IMR-90 (cell line): ENCODE results near the gene HIKESHI. TPM values are rescaled to one million over a fixed set of nuclear protein-coding genes. Genes with fewer than 3 reads are reported as not detected.

Experiments
- ATAC-seq: fragments of 200-7000 bp; cut with Tn5 transposase; 2 replicates; pipeline ENCODE4 v1.9.1; 2020; ENCODE audit warnings: low read depth, mild to moderate bottlenecking, moderate library complexity
- BruUV-seq: library from RNA; stranded (reverse); fragments of 400-500 nt; replicated peaks from 2 replicates; lab custom pipeline; 2021; lab: Mats Ljungman, UMichigan
- CTCF ChIA-PET: fragments of 300-600 bp; formaldehyde crosslinking; extraction: SDS; loops from one replicate; lab custom pipeline; 2021; ENCODE audit warnings: antibody characterized with exemption; lab: Yijun Ruan, JAX
- POLR2A ChIA-PET: fragments of 300-600 bp; sonication (Branson Sonifier 250); formaldehyde crosslinking; loops from one replicate; lab custom pipeline; 2022; ENCODE audit warnings: antibody characterized with exemption; ENCODE audit not compliant: unreplicated experiment; lab: Charles Lee
- DNase-seq: peaks from one replicate; pipeline ENCODE4 v3.0.0; 2013
- H2AFZ ChIP-seq: replicated peaks from 2 replicates; pipeline ENCODE3; 2013; ENCODE audit warnings: low read length, mild to moderate bottlenecking; ENCODE audit not compliant: poor library complexity
- H2AK5ac ChIP-seq: 2 replicates; pipeline ENCODE4 v1.6.1; 2013; ENCODE audit warnings: low read depth, low read length, inconsistent platforms
- H2AK9ac ChIP-seq: replicated peaks from 2 replicates; pipeline ENCODE3; 2013; ENCODE audit warnings: mild to moderate bottlenecking, low read depth, low read length, moderate library complexity; ENCODE audit not compliant: poor library complexity
- H2BK120ac ChIP-seq: 2 replicates; pipeline ENCODE4 v1.6.1; 2013; ENCODE audit warnings: low read depth, low read length, inconsistent platforms
- H2BK15ac ChIP-seq: 3 replicates; pipeline ENCODE4 v1.6.1; 2013; ENCODE audit warnings: low read depth, low read length, inconsistent platforms
- H2BK20ac ChIP-seq: 2 replicates; pipeline ENCODE4 v1.6.1; 2013; ENCODE audit warnings: low read depth, mild to moderate bottlenecking, inconsistent platforms, low read length, moderate library complexity
- H2BK5ac ChIP-seq: 2 replicates; pipeline ENCODE4 v1.6.1; 2013; ENCODE audit warnings: mild to moderate bottlenecking, low read depth, low read length, inconsistent platforms; ENCODE audit not compliant: poor library complexity, severe bottlenecking
- H3K14ac ChIP-seq: replicated peaks from 2 replicates; pipeline ENCODE4 v1.6.1; 2013; ENCODE audit warnings: low read depth, low read length, inconsistent platforms
- H3K18ac ChIP-seq: 2 replicates; pipeline ENCODE4 v1.6.1; 2013; ENCODE audit warnings: low read depth, low read length, control low read depth
- H3K23ac ChIP-seq: 2 replicates; pipeline ENCODE4 v1.6.1; 2013; ENCODE audit warnings: low read depth, low read length, inconsistent platforms
- H3K27ac ChIP-seq: 2 replicates; pipeline ENCODE4 v1.5.1; 2013; ENCODE audit warnings: mild to moderate bottlenecking, control low read depth, low read length; ENCODE audit not compliant: insufficient read depth
- H3K27me3 ChIP-seq: 2 replicates; pipeline ENCODE4 v1.6.1; 2013; ENCODE audit warnings: low read length; ENCODE audit not compliant: control insufficient read depth, insufficient read depth
- H3K36me3 ChIP-seq: 2 replicates; pipeline ENCODE4 v1.6.1; 2013; ENCODE audit warnings: low read length, mixed read lengths; ENCODE audit not compliant: control insufficient read depth, insufficient read depth
- H3K4ac ChIP-seq: 2 replicates; pipeline ENCODE4 v1.6.1; 2013; ENCODE audit warnings: low read depth, low read length, inconsistent platforms
- H3K4me1 ChIP-seq: 2 replicates; pipeline ENCODE4 v1.6.1; 2013; ENCODE audit warnings: low read length, mixed read lengths; ENCODE audit not compliant: control insufficient read depth, insufficient read depth
- H3K4me2 ChIP-seq: 2 replicates; pipeline ENCODE4 v1.6.1; 2013; ENCODE audit warnings: low read depth, mild to moderate bottlenecking, control low read depth, low read length, moderate library complexity
- H3K4me3 ChIP-seq: 2 replicates; pipeline ENCODE4 v1.5.1; 2013; ENCODE audit warnings: low read depth, mild to moderate bottlenecking, control low read depth, low read length, moderate library complexity; ENCODE audit not compliant: insufficient read depth
- H3K56ac ChIP-seq: 2 replicates; pipeline ENCODE4 v1.6.1; 2013; ENCODE audit warnings: low read length, inconsistent platforms; ENCODE audit not compliant: insufficient read depth; ENCODE audit errors: extremely low read depth
- H3K79me1 ChIP-seq, 2 experiments: 2 replicates each; pipeline ENCODE4 v1.6.1; 2013; ENCODE audit warnings: low read length in 2 of 2, inconsistent platforms in 1 of 2, low read depth in 1 of 2
- H3K9ac ChIP-seq: 2 replicates; pipeline ENCODE4 v1.6.1; 2013; ENCODE audit warnings: low read depth, low read length, control low read depth
- H3K9me1 ChIP-seq: 2 replicates; pipeline ENCODE4 v1.6.1; 2013; ENCODE audit warnings: low read length, inconsistent platforms; ENCODE audit not compliant: insufficient read depth
- H3K9me3 ChIP-seq: 2 replicates; pipeline ENCODE4 v1.6.1; 2013; ENCODE audit warnings: low read length; ENCODE audit not compliant: control insufficient read depth, insufficient read depth
- H4K20me1 ChIP-seq: 2 replicates; pipeline ENCODE4 v1.6.1; 2013; ENCODE audit warnings: low read length, inconsistent platforms; ENCODE audit not compliant: insufficient read depth
- H4K5ac ChIP-seq: 2 replicates; pipeline ENCODE4 v1.6.1; 2013; ENCODE audit warnings: mild to moderate bottlenecking, low read depth, low read length, control low read depth
- H4K8ac ChIP-seq, 2 experiments: 2 replicates each; pipeline ENCODE4 v1.6.1; 2013; ENCODE audit warnings: low read depth in 2 of 2, low read length in 2 of 2, control low read depth in 1 of 2, inconsistent platforms in 1 of 2
- H4K91ac ChIP-seq: 2 replicates; pipeline ENCODE4 v1.6.1; 2013; ENCODE audit warnings: low read depth, low read length, inconsistent platforms; ENCODE audit not compliant: insufficient read depth
- CEBPB ChIP-seq: IDR thresholded peaks from 2 replicates; pipeline ENCODE4 v1.6.1; 2012; ENCODE audit warnings: low read depth, low read length, improper control_type of control experiment
- WGBS, 2 experiments: methylation state at CpG; one replicate each; pipeline versions ENCODE4 v1.1.5 to v1.1.7; 2013; ENCODE audit warnings: missing lambda C conversion rate in 2 of 2; ENCODE audit not compliant: insufficient read length in 1 of 2; ENCODE audit errors: extremely low coverage in 2 of 2; 5-methylcytosine and 5-hydroxymethylcytosine counted together
- dilution Hi-C: fragments of 300-500 bp; cut with HindIII; formaldehyde crosslinking; loops from one replicate; pipeline ENCODE4 v1.14.3; 2018; ENCODE audit warnings: low sequenced_read_pairs; ENCODE audit not compliant: unreplicated experiment
- in situ Hi-C: fragments of 300-500 bp; cut with MboI; formaldehyde crosslinking; loops from 3 replicates; pipeline ENCODE4 v1.14.3; 2019; ENCODE audit warnings: low sequenced_read_pairs, inconsistent platforms, mixed read lengths
- intact Hi-C: fragments of 100-400 bp; cut with micrococcal nuclease; formaldehyde crosslinking; loops from 2 replicates; pipeline ENCODE4 v1.10.0; 2022
- polyA plus RNA-seq, 3 experiments: library from polyadenylated mRNA; depleted of rRNA; stranded (reverse); fragments of >200 nt; gene quantifications; 2 replicates each; pipeline ENCODE4 v1.2.3, GENCODE V29; 2012; ENCODE audit warnings: low replicate concordance in 1 of 3
- total RNA-seq: library from RNA; depleted of rRNA; stranded (reverse); fragments of >200 nt; gene quantifications from 2 replicates; pipeline ENCODE4 v1.2.3, GENCODE V29; 2012
- TF ChIP-seq, protein P1 (sequence below): conservative IDR thresholded peaks from 2 replicates; pipeline ENCODE4 v1.5.1; 2012; ENCODE audit warnings: mild to moderate bottlenecking, low read depth, low read length, improper control_type of control experiment

The HIKESHI gene
- total and polyA plus RNA-seq, 2 of the 4 experiments (the other 2 are of a cell fraction): 49.4 to 73.5 TPM

DNA sequence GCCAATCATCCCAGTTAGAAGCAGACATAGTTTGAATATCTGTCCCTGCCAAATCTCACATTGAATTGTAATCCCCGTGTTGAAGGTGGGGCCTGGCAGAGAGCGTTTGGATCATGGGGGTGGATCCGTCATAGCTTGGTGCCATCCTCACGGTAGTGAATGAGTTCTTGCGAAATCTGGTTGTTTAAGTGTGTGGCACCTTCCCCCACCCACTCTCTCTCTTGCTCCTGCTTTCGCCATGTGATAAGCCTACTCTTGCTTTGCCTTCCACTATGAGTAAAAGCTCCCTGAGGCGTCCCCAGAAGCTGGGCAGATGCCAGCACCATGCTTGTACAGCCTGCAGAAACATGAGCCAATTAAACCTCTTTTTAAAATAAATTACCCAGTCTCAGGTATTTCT, 67.6 kb downstream of the HIKESHI start:
- H2BK15ac ChIP-seq: no peak overlapping the region
- H3K4ac ChIP-seq: no peak overlapping the region
- no peak overlapping the region for H2BK20ac ChIP-seq
- H4K5ac ChIP-seq: no peak overlapping the region
- TF ChIP-seq, protein P1, sequence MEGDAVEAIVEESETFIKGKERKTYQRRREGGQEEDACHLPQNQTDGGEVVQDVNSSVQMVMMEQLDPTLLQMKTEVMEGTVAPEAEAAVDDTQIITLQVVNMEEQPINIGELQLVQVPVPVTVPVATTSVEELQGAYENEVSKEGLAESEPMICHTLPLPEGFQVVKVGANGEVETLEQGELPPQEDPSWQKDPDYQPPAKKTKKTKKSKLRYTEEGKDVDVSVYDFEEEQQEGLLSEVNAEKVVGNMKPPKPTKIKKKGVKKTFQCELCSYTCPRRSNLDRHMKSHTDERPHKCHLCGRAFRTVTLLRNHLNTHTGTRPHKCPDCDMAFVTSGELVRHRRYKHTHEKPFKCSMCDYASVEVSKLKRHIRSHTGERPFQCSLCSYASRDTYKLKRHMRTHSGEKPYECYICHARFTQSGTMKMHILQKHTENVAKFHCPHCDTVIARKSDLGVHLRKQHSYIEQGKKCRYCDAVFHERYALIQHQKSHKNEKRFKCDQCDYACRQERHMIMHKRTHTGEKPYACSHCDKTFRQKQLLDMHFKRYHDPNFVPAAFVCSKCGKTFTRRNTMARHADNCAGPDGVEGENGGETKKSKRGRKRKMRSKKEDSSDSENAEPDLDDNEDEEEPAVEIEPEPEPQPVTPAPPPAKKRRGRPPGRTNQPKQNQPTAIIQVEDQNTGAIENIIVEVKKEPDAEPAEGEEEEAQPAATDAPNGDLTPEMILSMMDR: no peak
- peak; percentile 67 for TF ChIP-seq CEBPB
- in situ Hi-C loops: loop anchor here (10.0 kb wide), 1 partner anchor 445 kb away; no protein-coding TSS in a partner anchor
- no peaks in the 10 kb centered on the region for H3K27me3 ChIP-seq
- H3K4me1 ChIP-seq: peaks cover 2% of the 10 kb centered on the region; the same call in 1 of the 2 replicates
- H3K4me3 ChIP-seq: no peak overlapping the region
- H2AK5ac ChIP-seq: no peak overlapping the region
- WGBS, 2 experiments: 90% methylated on average over 2 of the region's 7 CpGs; no CpG with 5 or more reads in 1 of the 2 experiments
- no peak overlapping the region for H3K4me2 ChIP-seq
- H4K20me1 ChIP-seq: no peaks in the 10 kb centered on the region
- dilution Hi-C loops: no loop called here
- ChIA-PET POLR2A (no interaction called here), CTCF (interaction anchor here (1.0 kb wide), 1 partner anchor 9 kb away, joined by 3 read pairs; no protein-coding TSS in a partner anchor)
- H3K9me3 ChIP-seq: no peaks in the 10 kb centered on the region
- ATAC-seq (no peak), DNase-seq (no peak)
- no TSS peak for BruUV-seq
- no peak overlapping the region for H2AK9ac ChIP-seq
- no peak overlapping the region for H3K9ac ChIP-seq
- no peak overlapping the region for H2BK120ac ChIP-seq
- no peak overlapping the region for H3K14ac ChIP-seq
- no peaks in the 10 kb centered on the region for H3K79me1 ChIP-seq
- no peak overlapping the region for H4K8ac ChIP-seq
- H2AFZ ChIP-seq: no peak overlapping the region
- H4K91ac ChIP-seq: no peak overlapping the region
- no peak overlapping the region for H3K18ac ChIP-seq
- H3K56ac ChIP-seq: no peak overlapping the region
- H3K36me3 ChIP-seq: no peaks in the 10 kb centered on the region
- H3K23ac ChIP-seq: no peak overlapping the region
- H3K9me1 ChIP-seq: no peaks in the 10 kb centered on the region
- no peak overlapping the region for H2BK5ac ChIP-seq
- H3K27ac ChIP-seq: no peak overlapping the region
- intact Hi-C loops: no loop called here
